ENCODE measurements around the gene ZSWIM6.

DNA sequence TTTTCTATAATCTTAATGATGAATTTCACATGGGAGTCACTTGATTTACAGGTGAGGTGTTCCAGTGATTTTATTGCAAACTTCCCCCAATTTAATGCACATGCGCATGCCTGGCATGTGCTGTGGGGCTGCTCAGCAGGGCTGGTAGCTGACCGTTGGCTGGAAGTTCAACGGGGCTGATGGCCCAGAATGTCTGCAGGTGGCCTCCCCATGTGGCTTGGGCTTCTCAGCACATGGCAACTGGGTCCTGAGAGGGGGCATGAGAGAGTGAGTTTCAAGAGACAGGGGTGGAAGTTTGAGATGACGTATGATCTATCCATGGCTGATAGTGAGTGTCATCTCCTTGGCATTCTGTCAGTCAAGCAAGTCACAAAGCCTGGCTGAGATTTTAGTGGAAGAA is 259.8 kb downstream of the ZSWIM6 start:
- TF ChIP-seq EZH2 (IDR thresholded peaks at IDR 0.05) (no peak), POLR2AphosphoS5 (IDR thresholded peaks at IDR 0.05; ENCODE audit: borderline replicate concordance, low read depth, low read length) (no peak), FOXP2 (optimal IDR thresholded peaks at IDR 0.05; ENCODE audit: control extremely low read depth, extremely low read length, insufficient read depth) (no peak)

Data from SK-N-MC (cell line).